Measurements from ENCODE around the gene C16orf74. TPM values are rescaled to one million over a fixed set of nuclear protein-coding genes. Genes with fewer than 3 reads are reported as not detected.
A peak's percentile ranks its signal among the peaks of the same experiment; 100 is the strongest.

The C16orf74 gene
- 1 to 10 TPM in 1 of 4 donors, under 1 TPM in 1, not detected in 2; 0.27 to 7.0 TPM for total RNA-seq

DNA sequence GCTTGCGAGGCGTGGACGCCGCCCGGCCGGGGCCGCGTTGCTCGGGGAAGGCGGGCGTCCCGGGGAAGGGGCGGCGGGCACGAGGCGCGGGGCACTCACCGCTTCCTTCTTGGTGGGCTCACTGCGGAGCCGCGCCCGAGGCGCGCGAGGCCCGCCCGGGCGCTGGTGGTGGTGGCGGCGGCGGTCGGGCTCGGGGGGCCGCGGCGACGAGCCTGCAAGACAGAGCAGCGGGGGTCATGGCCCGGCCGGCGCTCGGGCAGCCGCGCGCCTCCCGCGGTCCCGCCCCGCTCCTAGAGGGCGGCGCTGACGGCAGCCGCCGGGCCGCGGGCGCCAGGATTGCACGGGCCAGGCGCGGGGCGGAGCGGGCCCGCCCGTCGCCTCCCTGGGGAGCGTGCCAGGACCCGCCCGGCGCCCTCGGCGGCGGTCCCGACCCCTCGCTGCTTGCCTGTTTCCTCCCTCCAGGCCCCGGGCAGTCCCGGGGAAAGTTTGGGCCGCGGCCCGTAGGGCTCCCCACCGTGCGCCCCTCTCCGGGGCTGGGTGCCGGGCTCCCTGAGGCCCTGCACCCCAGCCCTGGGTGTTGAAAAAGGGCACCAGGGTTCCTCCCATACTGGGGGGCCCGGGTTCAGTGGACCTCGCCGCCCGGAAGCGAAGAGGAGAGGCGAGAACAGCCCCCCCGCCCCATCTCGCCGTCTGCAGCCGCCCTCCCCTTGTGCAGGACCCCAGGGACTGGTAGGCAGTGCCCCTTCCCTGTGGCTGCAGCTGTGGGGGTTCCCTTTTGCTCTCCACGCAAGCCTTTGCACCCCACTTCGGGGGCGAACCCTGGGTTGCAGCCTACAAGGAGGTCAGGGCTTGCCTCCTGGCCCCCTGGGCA is at the start of gene C16orf74:
C16orf74 (minus strand) TSS at position 270 of the 871 bp plus-strand sequence. CDS start 15,879 bp downstream, outside the sequence.
- peaks cover 21 to 47% (median 26%) of the 10 kb centered on the region in 4 donors for H3K4me1 ChIP-seq
- H3K27ac ChIP-seq: peak within 1 kb of the TSS in 2 of 4 donors; percentile 47 to 50
- H3K36me3 ChIP-seq: no peaks in the 10 kb centered on the region
- in situ Hi-C loops (cut with MboI; ENCODE audit: low pct_ligation_motif_present in 1 of 4, low pct_unique_long_range_greater_than_20kb in 1 of 4, low sequenced_read_pairs in 3 of 4): no loop called here
- TF ChIP-seq EP300 (IDR thresholded peaks at IDR 0.05; ENCODE audit: low read depth): no peak
- TF ChIP-seq, protein P1, sequence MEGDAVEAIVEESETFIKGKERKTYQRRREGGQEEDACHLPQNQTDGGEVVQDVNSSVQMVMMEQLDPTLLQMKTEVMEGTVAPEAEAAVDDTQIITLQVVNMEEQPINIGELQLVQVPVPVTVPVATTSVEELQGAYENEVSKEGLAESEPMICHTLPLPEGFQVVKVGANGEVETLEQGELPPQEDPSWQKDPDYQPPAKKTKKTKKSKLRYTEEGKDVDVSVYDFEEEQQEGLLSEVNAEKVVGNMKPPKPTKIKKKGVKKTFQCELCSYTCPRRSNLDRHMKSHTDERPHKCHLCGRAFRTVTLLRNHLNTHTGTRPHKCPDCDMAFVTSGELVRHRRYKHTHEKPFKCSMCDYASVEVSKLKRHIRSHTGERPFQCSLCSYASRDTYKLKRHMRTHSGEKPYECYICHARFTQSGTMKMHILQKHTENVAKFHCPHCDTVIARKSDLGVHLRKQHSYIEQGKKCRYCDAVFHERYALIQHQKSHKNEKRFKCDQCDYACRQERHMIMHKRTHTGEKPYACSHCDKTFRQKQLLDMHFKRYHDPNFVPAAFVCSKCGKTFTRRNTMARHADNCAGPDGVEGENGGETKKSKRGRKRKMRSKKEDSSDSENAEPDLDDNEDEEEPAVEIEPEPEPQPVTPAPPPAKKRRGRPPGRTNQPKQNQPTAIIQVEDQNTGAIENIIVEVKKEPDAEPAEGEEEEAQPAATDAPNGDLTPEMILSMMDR (IDR thresholded peaks at IDR 0.05): no peak
- TF ChIP-seq POLR2AphosphoS5 (IDR thresholded peaks at IDR 0.05): no peak
- intact Hi-C loops (cut with DNase I; ENCODE audit: low total_unique reads): no loop called here
- DNase-seq: peak; percentile 64
- H3K4me3 ChIP-seq: peak within 1 kb of the TSS; percentile 44 to 57 (median 49)
- H3K9me3 ChIP-seq: no peaks in the 10 kb centered on the region
- 7% methylated on average over 60 of the region's 96 CpGs; no CpG with 5 or more reads in 1 of the 2 donors for WGBS, 2 donors (ENCODE audit: low coverage in 1 of 2)
- peaks cover 60% of the 10 kb centered on the region for H3K27me3 ChIP-seq

GRCh38 chr16:85800321-85800669 is 49.4 kb upstream of the C16orf74 start:
- H3K36me3 ChIP-seq: peaks cover 0 to 27% (median 12%) of the 10 kb centered on the region in 4 donors
- H3K4me1 ChIP-seq: peaks cover 21 to 32% (median 27%) of the 10 kb centered on the region in 4 donors
- no peaks in the 10 kb centered on the region for H3K27me3 ChIP-seq
- H3K9me3 ChIP-seq: no peaks in the 10 kb centered on the region
- intact Hi-C loops (cut with DNase I; ENCODE audit: low total_unique reads): no loop called here
- no peak for TF ChIP-seq EP300 (IDR thresholded peaks at IDR 0.05; ENCODE audit: low read depth)
- TF ChIP-seq, protein P1 (IDR thresholded peaks at IDR 0.05): no peak
- TF ChIP-seq POLR2AphosphoS5 (IDR thresholded peaks at IDR 0.05): no peak
- TF ChIP-seq POLR2A (IDR thresholded peaks at IDR 0.05): no peak
- H3K27ac ChIP-seq: peak overlapping the region; percentile 94 to 99 (median 95)
- WGBS, 2 donors (ENCODE audit: low coverage in 1 of 2): 8% methylated on average over 9 of the region's 9 CpGs; no CpG with 5 or more reads in 1 of the 2 donors
- in situ Hi-C loops (cut with MboI; ENCODE audit: low pct_ligation_motif_present in 1 of 4, low pct_unique_long_range_greater_than_20kb in 1 of 4, low sequenced_read_pairs in 3 of 4): loop anchor here in 1 of 4 donors (25.0 kb wide), 1 partner anchor 712 kb away; the partner anchor contains the start of gene FOXF1
- H3K4me3 ChIP-seq: peak overlapping the region; percentile 97 to 99 (median 98)
- no peak for DNase-seq

DNA sequence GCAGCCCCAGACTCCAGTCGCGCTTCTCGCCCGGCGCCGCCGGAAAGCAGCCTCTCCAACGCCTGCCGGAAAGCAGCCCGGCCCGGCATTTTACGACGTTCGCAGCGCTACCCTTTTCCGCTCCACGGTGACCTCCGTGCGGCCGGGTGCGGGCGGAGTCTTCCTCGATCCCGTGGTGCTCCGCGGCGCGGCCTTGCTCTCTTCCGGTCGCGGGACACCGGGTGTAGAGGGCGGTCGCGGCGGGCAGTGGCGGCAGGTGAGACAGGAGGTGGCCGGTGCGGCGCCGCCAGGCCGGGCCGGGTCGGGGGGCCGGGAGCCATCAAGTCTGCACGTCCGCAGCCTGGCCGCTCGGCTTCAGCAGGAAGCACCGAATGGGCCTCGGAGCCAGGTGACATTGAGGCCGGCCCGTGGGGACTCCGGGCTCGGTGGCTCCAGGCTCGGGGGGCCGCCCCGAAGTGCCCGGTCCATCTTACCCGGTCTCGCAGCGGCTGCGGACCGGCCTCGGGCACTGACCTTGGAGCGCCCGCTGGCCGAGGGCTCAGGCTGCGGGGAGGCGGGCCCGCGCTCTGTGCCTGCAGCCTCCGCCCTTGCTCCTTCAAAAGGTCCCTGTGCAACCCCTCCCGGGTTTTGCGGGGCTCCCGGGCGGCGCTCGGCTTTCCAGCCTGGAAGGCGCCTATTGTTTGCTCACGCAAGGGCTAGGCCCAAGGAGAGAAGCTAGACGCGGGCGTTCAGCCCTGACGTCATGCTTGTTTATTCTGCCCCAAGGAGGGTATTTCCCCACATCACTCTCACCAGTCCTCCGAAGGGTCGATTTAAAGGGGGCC is 48.8 kb upstream of the C16orf74 start, which contains the start of the genes COX4I1 and EMC8:
COX4I1 (plus strand) TSS at position 199 of the 824 bp plus-strand sequence. CDS start 1,511 bp downstream, outside the sequence.
EMC8 (minus strand) TSS at position 48 of the 824 bp plus-strand sequence. CDS start 249 bp downstream, outside the sequence.
- H3K36me3 ChIP-seq: peaks cover 0 to 21% (median 9%) of the 10 kb centered on the region in 4 donors
- WGBS, 2 donors (ENCODE audit: low coverage in 1 of 2): 1% methylated on average over 63 of the region's 87 CpGs; no CpG with 5 or more reads in 1 of the 2 donors

More for the DNA sequence above, 48.8 kb upstream of the C16orf74 start, which contains the start of the genes COX4I1 and EMC8:
- Histone ChIP-seq H3K4me1 (peaks cover 21 to 32% (median 27%) of the 10 kb centered on the region in 4 donors), H3K27ac (peak within 1 kb of the TSS; percentile 94 to 99 (median 95)), H3K9me3 (no peaks in the 10 kb centered on the region), H3K4me3 (peak within 1 kb of the TSS; percentile 97 to 99 (median 98)), H3K27me3 (no peaks in the 10 kb centered on the region)
- DNase-seq: peak; percentile 97
- TF ChIP-seq, protein P1 (IDR thresholded peaks at IDR 0.05): no peak
- TF ChIP-seq POLR2AphosphoS5 (IDR thresholded peaks at IDR 0.05) (peak; percentile 95 to 98 (median 95)), POLR2A (IDR thresholded peaks at IDR 0.05) (peak; percentile 95)
- intact Hi-C loops (cut with DNase I; ENCODE audit: low total_unique reads): no loop called here
- in situ Hi-C loops (cut with MboI; ENCODE audit: low pct_ligation_motif_present in 1 of 4, low pct_unique_long_range_greater_than_20kb in 1 of 4, low sequenced_read_pairs in 3 of 4): loop anchor here in 1 of 4 donors (25.0 kb wide), 1 partner anchor 713 kb away; the partner anchor contains the start of gene FOXF1

Data from transverse colon (tissue), 4 donors.